A673 (cell line): ENCODE data around the gene JCAD.

Experiments
- EZH2 ChIP-seq: fragments of 200-600 bp; sonication (generic); IDR thresholded peaks from 2 replicates; pipeline ENCODE4 v1.6.1; 2017; ENCODE audit warnings: borderline replicate concordance, low read depth, mild to moderate bottlenecking, mixed read lengths, antibody characterized with exemption, low read length; ENCODE audit not compliant: poor library complexity, severe bottlenecking
- TF ChIP-seq, protein P1 (sequence below): fragments of 300-800, 200-600 bp; sonication (generic); conservative IDR thresholded peaks from 2 replicates; pipeline ENCODE4 v1.5.1; 2017; ENCODE audit warnings: low read depth, mild to moderate bottlenecking, antibody characterized with exemption, low read length, moderate library complexity, mixed read lengths

DNA sequence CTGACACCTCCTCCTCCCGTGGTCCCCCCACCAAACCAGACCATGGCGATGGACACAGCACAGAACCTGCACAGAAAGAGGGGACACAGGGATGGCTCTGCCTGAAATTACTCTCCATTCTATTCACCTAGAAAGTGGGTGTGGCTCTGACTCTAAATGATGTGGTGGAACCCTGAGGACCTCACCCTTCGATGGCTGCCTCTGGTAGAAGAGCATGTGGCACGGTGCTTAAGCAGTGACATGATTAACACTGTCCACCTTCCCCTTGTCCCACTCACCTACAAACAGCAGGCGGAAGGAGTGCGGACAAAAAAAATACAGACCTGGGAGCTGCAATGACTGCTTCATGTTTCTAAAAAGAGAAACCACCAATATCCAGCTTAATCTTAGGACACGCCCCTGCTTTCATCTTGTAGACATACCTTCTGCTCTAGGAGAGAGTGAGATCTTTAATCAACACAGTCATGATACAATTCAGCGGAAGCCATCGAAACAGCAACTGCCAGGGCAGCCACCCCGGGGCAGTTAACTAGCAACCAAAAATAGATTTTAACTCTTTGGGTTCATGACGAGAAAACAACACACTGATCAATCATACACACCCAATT is 11.4 kb downstream of the JCAD start:
- TF ChIP-seq, protein P1, sequence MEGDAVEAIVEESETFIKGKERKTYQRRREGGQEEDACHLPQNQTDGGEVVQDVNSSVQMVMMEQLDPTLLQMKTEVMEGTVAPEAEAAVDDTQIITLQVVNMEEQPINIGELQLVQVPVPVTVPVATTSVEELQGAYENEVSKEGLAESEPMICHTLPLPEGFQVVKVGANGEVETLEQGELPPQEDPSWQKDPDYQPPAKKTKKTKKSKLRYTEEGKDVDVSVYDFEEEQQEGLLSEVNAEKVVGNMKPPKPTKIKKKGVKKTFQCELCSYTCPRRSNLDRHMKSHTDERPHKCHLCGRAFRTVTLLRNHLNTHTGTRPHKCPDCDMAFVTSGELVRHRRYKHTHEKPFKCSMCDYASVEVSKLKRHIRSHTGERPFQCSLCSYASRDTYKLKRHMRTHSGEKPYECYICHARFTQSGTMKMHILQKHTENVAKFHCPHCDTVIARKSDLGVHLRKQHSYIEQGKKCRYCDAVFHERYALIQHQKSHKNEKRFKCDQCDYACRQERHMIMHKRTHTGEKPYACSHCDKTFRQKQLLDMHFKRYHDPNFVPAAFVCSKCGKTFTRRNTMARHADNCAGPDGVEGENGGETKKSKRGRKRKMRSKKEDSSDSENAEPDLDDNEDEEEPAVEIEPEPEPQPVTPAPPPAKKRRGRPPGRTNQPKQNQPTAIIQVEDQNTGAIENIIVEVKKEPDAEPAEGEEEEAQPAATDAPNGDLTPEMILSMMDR, result no peak
- TF ChIP-seq EZH2, result no peak
